Lung (tissue), 13 donors: ENCODE measurements around the gene RNF7. TPM values are rescaled to one million over a fixed set of nuclear protein-coding genes. Genes with fewer than 3 reads are reported as not detected.

Experiments used
- ATAC-seq: fragments of 200-7000 bp; cut with Tn5 transposase; one replicate; pipeline ENCODE4 v1.9.1; 2020; ENCODE audit warnings: moderate number of reproducible peaks; ENCODE audit not compliant: insufficient read depth, low FRiP score
- DNase-seq, 3 donors: peaks; one replicate each; pipeline ENCODE4 v3.0.0-alpha.2; 2013 to 2017
- H3K27ac ChIP-seq, 2 donors: one replicate each; pipeline ENCODE4 v1.5.1; 2013; ENCODE audit warnings: mild to moderate bottlenecking in 2 of 2, moderate library complexity in 2 of 2, control low read depth in 1 of 2, inconsistent platforms in 1 of 2, low read depth in 1 of 2, low read length in 1 of 2
- H3K27me3 ChIP-seq, 3 donors: one replicate each; pipeline ENCODE4 v1.5.1; 2013; ENCODE audit warnings: low read length in 2 of 3; ENCODE audit not compliant: control insufficient read depth in 3 of 3, insufficient read depth in 3 of 3
- H3K36me3 ChIP-seq, 4 donors: one replicate each; pipeline ENCODE4 v1.5.1; 2013; ENCODE audit warnings: low read length in 4 of 4, mild to moderate bottlenecking in 1 of 4, moderate library complexity in 1 of 4; ENCODE audit not compliant: control insufficient read depth in 4 of 4, insufficient read depth in 4 of 4
- H3K4me1 ChIP-seq, 5 donors: one replicate each; pipeline ENCODE4 v1.5.1; 2013; ENCODE audit warnings: low read length in 5 of 5, mild to moderate bottlenecking in 2 of 5, moderate library complexity in 1 of 5; ENCODE audit not compliant: control insufficient read depth in 5 of 5, insufficient read depth in 5 of 5
- H3K4me3 ChIP-seq: one replicate; pipeline ENCODE4 v1.5.1; 2013; ENCODE audit warnings: mild to moderate bottlenecking, control low read depth, moderate library complexity
- H3K9ac ChIP-seq, 2 donors: one replicate each; pipeline ENCODE4 v1.5.1; 2013; ENCODE audit warnings: low read length in 2 of 2, control low read depth in 1 of 2; ENCODE audit not compliant: insufficient read depth in 1 of 2
- H3K9me3 ChIP-seq, 4 donors: one replicate each; pipeline ENCODE4 v1.5.1; 2013; ENCODE audit warnings: low read length in 3 of 4, mild to moderate bottlenecking in 1 of 4, moderate library complexity in 1 of 4; ENCODE audit not compliant: control insufficient read depth in 4 of 4, insufficient read depth in 3 of 4
- WGBS, 2 donors: extraction: QIAGEN DNeasy Blood & Tissue Kit; methylation state at CpG; one replicate each; pipeline ENCODE4 v1.1.7; 2013; 5-methylcytosine and 5-hydroxymethylcytosine counted together
- polyA plus RNA-seq, 2 donors: library from polyadenylated mRNA; stranded (reverse); fragments of 200-250 nt; gene quantifications; one replicate each; pipeline ENCODE4 v1.2.1, GENCODE V29; 2013
- small RNA-seq: library from RNA; depleted of rRNA; stranded (forward); fragments of <200 nt; gene quantifications from one replicate; pipeline ENCODE3, GENCODE V24; 2014; ENCODE audit warnings: low replicate concordance
- total RNA-seq, 2 donors: library from RNA; depleted of rRNA in 1 of 2; stranded (reverse); fragments of >200 nt in 1 of 2; gene quantifications; one replicate each; pipeline ENCODE4 v1.2.1, GENCODE V29; 2014 to 2021
- TF ChIP-seq, protein P1 (sequence below): IDR thresholded peaks from 2 replicates; pipeline ENCODE4 v1.5.1; 2012; ENCODE audit warnings: mild to moderate bottlenecking; ENCODE audit errors: control extremely low read depth, extremely low read depth
- donor health status: control.
- donor health status: control.
- donor health status: Bipolar disorder and iron deficiency.
- donor health status: healthy.
- donor health status: DM: yes; HTN: yes; CAD: no.

RNF7 gene
- total and polyA plus RNA-seq, 4 donors = 41.0 to 180 (median 86.2) TPM

DNA sequence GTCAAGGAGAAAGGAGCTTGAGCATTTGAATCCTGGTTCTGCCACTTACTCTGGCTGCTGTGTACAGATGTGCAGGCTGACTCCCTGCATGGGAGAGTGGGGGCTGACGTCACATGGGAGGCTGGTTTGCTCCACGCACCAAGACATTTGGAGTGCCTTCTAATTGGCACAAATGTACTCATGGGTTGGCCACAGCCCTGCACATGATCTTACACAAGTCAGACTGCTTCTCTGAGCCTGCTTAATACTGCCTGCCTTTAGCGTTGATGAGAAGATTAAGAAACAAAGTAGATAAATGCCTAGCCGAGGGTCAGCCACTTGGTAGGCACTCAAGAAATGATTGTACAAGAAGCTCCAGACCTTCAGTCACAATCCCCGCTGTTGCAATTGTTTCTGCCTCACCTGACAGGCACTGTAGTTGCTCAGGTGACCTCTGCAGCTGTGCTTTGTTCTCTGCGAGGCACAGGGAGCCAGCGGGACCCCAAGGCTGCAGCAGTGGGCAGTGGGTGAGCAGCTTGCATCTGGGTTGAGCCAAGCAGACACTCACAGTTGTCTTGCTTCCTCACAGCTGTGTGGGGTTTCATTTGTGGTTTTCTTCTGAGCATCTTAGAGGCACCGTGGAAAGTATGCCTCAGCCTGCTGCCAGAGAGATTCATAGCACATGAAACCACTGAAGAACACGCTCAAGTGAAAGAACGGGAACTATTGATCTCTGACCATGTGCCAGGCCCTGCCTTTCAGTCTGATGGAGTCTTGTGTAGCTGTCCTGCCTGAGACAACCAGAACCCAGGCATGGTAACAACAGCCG is 58.2 kb downstream of the RNF7 start:
- Histone ChIP-seq H3K27ac (peak overlapping the region in 1 of 2 donors; percentile 91), H3K9ac (peak overlapping the region in 1 of 2 donors; percentile 57), H3K9me3 (no peaks in the 10 kb centered on the region), H3K4me3 (no peak overlapping the region), H3K27me3 (no peaks in the 10 kb centered on the region), H3K36me3 (no peaks in the 10 kb centered on the region), H3K4me1 (peaks cover 0 to 35% (median 25%) of the 10 kb centered on the region in 5 donors)
- TF ChIP-seq, protein P1, sequence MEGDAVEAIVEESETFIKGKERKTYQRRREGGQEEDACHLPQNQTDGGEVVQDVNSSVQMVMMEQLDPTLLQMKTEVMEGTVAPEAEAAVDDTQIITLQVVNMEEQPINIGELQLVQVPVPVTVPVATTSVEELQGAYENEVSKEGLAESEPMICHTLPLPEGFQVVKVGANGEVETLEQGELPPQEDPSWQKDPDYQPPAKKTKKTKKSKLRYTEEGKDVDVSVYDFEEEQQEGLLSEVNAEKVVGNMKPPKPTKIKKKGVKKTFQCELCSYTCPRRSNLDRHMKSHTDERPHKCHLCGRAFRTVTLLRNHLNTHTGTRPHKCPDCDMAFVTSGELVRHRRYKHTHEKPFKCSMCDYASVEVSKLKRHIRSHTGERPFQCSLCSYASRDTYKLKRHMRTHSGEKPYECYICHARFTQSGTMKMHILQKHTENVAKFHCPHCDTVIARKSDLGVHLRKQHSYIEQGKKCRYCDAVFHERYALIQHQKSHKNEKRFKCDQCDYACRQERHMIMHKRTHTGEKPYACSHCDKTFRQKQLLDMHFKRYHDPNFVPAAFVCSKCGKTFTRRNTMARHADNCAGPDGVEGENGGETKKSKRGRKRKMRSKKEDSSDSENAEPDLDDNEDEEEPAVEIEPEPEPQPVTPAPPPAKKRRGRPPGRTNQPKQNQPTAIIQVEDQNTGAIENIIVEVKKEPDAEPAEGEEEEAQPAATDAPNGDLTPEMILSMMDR = no peak
- DNase-seq (peak; percentile 68 to 86 (median 71)), ATAC-seq (peak; percentile 15)
- 25 to 43% methylated on average over 11 of the region's 11 CpGs for WGBS, 2 donors

Small RNA genes within 50 kb of the gene (small RNA-seq; reads per million reads assigned to genes)
- not detected for gene AC112771.1

Other genes starting within 250 kb of the RNF7 start
- under 1 TPM; 0.06 to 0.12 TPM for gene GRK7, start 25.1 kb downstream of the RNF7 start, total RNA-seq
- under 1 TPM in 1 of 2 donors, not detected in 1; 0.06 TPM for gene GRK7, start 25.1 kb downstream of the RNF7 start, polyA plus RNA-seq
- gene ATP1B3, start 138.3 kb downstream of the RNF7 start, total RNA-seq = 100 to 1,000 TPM in 1 of 2 donors, 10 to 100 TPM in 1; 33.4 to 124 TPM
- gene ATP1B3, start 138.3 kb downstream of the RNF7 start, polyA plus RNA-seq = 100 to 1,000 TPM; 133 to 160 TPM